Stomach (tissue), 9 donors: ENCODE measurements around the gene GNPTAB. TPM values are rescaled to one million over a fixed set of nuclear protein-coding genes. Genes with fewer than 3 reads are reported as not detected.

Source experiments
- DNase-seq, 2 donors: peaks; one replicate each; pipeline versions ENCODE4 v3.0.0 to v3.0.0-alpha.2; 2013 to 2019
- H3K27ac ChIP-seq, 5 donors: fragments of 200-600 bp in 4 of 5; sonication (generic) in 4 of 5; one replicate each; pipeline ENCODE4 v1.5.1; 2013 to 2019; ENCODE audit warnings: mild to moderate bottlenecking in 1 of 5, moderate library complexity in 1 of 5
- H3K27me3 ChIP-seq, 3 donors: fragments of 200-600 bp; sonication (generic); one replicate each; pipeline ENCODE4 v1.5.1; 2017 to 2019; ENCODE audit warnings: mixed run types in 1 of 3
- H3K36me3 ChIP-seq, 4 donors: fragments of 200-600 bp; sonication (generic); 1 replicate in 3 of 4; 2 replicates in 1 of 4; pipeline ENCODE4 v1.5.1; 2016 to 2019
- H3K4me1 ChIP-seq, 4 donors: fragments of 200-600 bp; sonication (generic); one replicate each; pipeline ENCODE4 v1.5.1; 2016 to 2019
- H3K4me3 ChIP-seq, 4 donors: fragments of 200-600 bp; sonication (generic) in 3 of 4; one replicate each; pipeline ENCODE4 v1.5.1; 2016 to 2019; ENCODE audit warnings: mild to moderate bottlenecking in 1 of 4
- H3K9me3 ChIP-seq, 4 donors: fragments of 200-600 bp; sonication (generic); one replicate each; pipeline ENCODE4 v1.5.1; 2016 to 2019
- CTCF ChIP-seq, 7 experiments: fragments of 450-650 bp in 4 of 7; fragments of 200-600 bp in 3 of 7; sonication (generic) in 3 of 7; IDR thresholded peaks; one replicate each; pipeline ENCODE4 v1.5.1; 2016 to 2019; ENCODE audit warnings: antibody characterized with exemption in 7 of 7, control low read depth in 2 of 7, mild to moderate bottlenecking in 1 of 7
- EP300 ChIP-seq: sonication (generic); formaldehyde crosslinking; IDR thresholded peaks from one replicate; pipeline ENCODE4 v1.6.1; 2017; ENCODE audit warnings: antibody characterized with exemption
- POLR2A ChIP-seq, 4 donors: fragments of 450-650 bp; IDR thresholded peaks; one replicate each; pipeline ENCODE4 v1.6.1; 2016; ENCODE audit warnings: antibody characterized with exemption in 4 of 4, control low read depth in 2 of 4, mild to moderate bottlenecking in 1 of 4, moderate library complexity in 1 of 4
- POLR2AphosphoS5 ChIP-seq, 3 donors: sonication (generic); formaldehyde crosslinking; IDR thresholded peaks; one replicate each; pipeline ENCODE4 v1.6.1; 2016; ENCODE audit warnings: antibody characterized with exemption in 3 of 3
- WGBS, 5 donors: extraction: QIAGEN DNeasy Blood & Tissue Kit in 3 of 5; methylation state at CpG; one replicate each; pipeline versions ENCODE4 v1.1.5 to v1.1.7; 2013 to 2018; 5-methylcytosine and 5-hydroxymethylcytosine counted together
- intact Hi-C: fragments of 100-400 bp; cut with DNase I; formaldehyde crosslinking; loops from one replicate; pipeline ENCODE4 v1.15.1; 2023; ENCODE audit warnings: low total_unique reads
- polyA plus RNA-seq, 3 donors: library from polyadenylated mRNA; stranded (reverse); fragments of 200-250 nt; gene quantifications; one replicate each; pipeline ENCODE4 v1.2.3, GENCODE V29; 2013
- total RNA-seq, 5 donors: library from RNA; depleted of rRNA; stranded (reverse); fragments of >200 nt; gene quantifications; one replicate each; pipeline versions ENCODE4 v1.1.0 to v1.2.3, GENCODE V29; 2014 to 2016
- donor health status: healthy with polysubstance abuse.
- donor health status: Bipolar disorder and iron deficiency.
- donor health status: healthy.

The GNPTAB gene
- total and polyA plus RNA-seq, 8 donors: 8.9 to 63.2 (median 16.9) TPM

- no peak for TF ChIP-seq POLR2AphosphoS5 (IDR thresholded peaks at IDR 0.05)
- TF ChIP-seq CTCF (IDR thresholded peaks at IDR 0.05): no peak
- TF ChIP-seq EP300: no peak
- no peak for TF ChIP-seq POLR2A (IDR thresholded peaks at IDR 0.05)
- WGBS, 5 donors: 68 to 87% (median 82%) methylated on average over 2 of the region's 2 CpGs
- no peaks in the 10 kb centered on the region for H3K9me3 ChIP-seq
- intact Hi-C loops: no loop called here
- H3K4me1 ChIP-seq: peaks cover 0 to 17% (median 0%) of the 10 kb centered on the region in 4 donors
- H3K36me3 ChIP-seq: peaks cover 0 to 53% (median 50%) of the 10 kb centered on the region in 4 donors
- H3K27me3 ChIP-seq: no peaks in the 10 kb centered on the region
- no peak for DNase-seq
- no peak overlapping the region for H3K4me3 ChIP-seq
- no peak overlapping the region for H3K27ac ChIP-seq
These were observed 46.9 kb downstream of the GNPTAB start for GRCh38 chr12:101783838-101784237.

- Histone ChIP-seq H3K9me3 (no peaks in the 10 kb centered on the region), H3K27me3 (no peaks in the 10 kb centered on the region), H3K36me3 (peaks cover 0 to 48% (median 45%) of the 10 kb centered on the region in 4 donors), H3K27ac (no peak overlapping the region), H3K4me3 (no peak overlapping the region), H3K4me1 (peaks cover 0 to 23% (median 0%) of the 10 kb centered on the region in 4 donors)
- intact Hi-C loops: no loop called here
- DNase-seq: no peak
- TF ChIP-seq CTCF (IDR thresholded peaks at IDR 0.05) (no peak), POLR2AphosphoS5 (IDR thresholded peaks at IDR 0.05) (no peak), POLR2A (IDR thresholded peaks at IDR 0.05) (no peak), EP300 (no peak)
- 69 to 83% (median 73%) methylated on average over 2 of the region's 2 CpGs for WGBS, 5 donors
These were observed 47.6 kb downstream of the GNPTAB start for GRCh38 chr12:101783150-101783549.

- TF ChIP-seq EP300: no peak
- TF ChIP-seq CTCF (IDR thresholded peaks at IDR 0.05): no peak
- no peak for TF ChIP-seq POLR2AphosphoS5 (IDR thresholded peaks at IDR 0.05)
- no peak for TF ChIP-seq POLR2A (IDR thresholded peaks at IDR 0.05)
- H3K4me3 ChIP-seq: no peak overlapping the region
- no peaks in the 10 kb centered on the region for H3K9me3 ChIP-seq
- intact Hi-C loops: no loop called here
- WGBS, 5 donors: 86 to 93% (median 92%) methylated on average over 3 of the region's 3 CpGs
- H3K4me1 ChIP-seq: peaks cover 0 to 30% (median 0%) of the 10 kb centered on the region in 4 donors
- H3K27ac ChIP-seq: no peak overlapping the region
- no peak for DNase-seq
- no peaks in the 10 kb centered on the region for H3K27me3 ChIP-seq
- H3K36me3 ChIP-seq: peaks cover 0 to 45% (median 42%) of the 10 kb centered on the region in 4 donors
These were observed 48.5 kb downstream of the GNPTAB start for GRCh38 chr12:101782273-101782731.

GRCh38 chr12:101781834-101782233 is 48.9 kb downstream of the GNPTAB start:
- no peaks in the 10 kb centered on the region for H3K9me3 ChIP-seq
- DNase-seq: no peak
- peaks cover 0 to 45% (median 44%) of the 10 kb centered on the region in 4 donors for H3K36me3 ChIP-seq
- H3K4me3 ChIP-seq: no peak overlapping the region
- no peaks in the 10 kb centered on the region for H3K27me3 ChIP-seq
- no peak overlapping the region for H3K27ac ChIP-seq
- H3K4me1 ChIP-seq: peaks cover 0 to 34% (median 0%) of the 10 kb centered on the region in 4 donors
- TF ChIP-seq EP300 (no peak), POLR2AphosphoS5 (IDR thresholded peaks at IDR 0.05) (no peak), CTCF (IDR thresholded peaks at IDR 0.05) (no peak), POLR2A (IDR thresholded peaks at IDR 0.05) (no peak)
- intact Hi-C loops: no loop called here
- 62 to 86% (median 73%) methylated on average over 3 of the region's 3 CpGs for WGBS, 5 donors
